ENCODE data around the gene DNAJB11. TPM values are rescaled to one million over a fixed set of nuclear protein-coding genes. Genes with fewer than 3 reads are reported as not detected.

Gene DNAJB11
- polyA plus RNA-seq, 2 of the 4 experiments (the other 2 are of a cell fraction), result 55.2 to 61.9 TPM

DNA sequence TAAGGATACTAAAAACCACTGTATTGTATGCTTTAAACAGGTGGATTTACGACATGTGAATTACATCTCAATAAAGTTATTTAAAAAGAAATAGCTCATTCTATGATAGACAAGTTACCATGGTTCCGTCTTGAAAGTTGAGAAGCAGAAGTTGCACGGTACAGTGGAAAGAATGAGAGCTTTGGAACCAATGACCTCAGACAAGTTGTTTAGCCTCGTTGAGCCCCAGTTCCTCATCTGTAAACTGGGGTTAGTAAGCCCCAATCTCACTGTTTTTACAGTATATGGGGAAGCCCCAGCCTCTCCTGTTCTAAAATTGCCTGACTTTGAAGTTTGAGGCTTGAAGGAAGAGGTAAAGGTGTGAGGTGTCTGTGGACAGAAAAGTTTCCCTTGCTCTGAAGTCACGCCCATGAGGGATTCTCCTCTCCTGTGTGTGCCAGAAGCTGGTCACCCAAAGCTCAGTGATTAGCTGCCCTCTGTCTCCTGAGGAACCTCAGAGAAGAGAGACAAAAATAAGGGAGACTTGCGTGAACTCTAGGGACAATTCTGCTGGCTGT lies 36.3 kb upstream of the DNAJB11 start:
- TF ChIP-seq, protein P1, sequence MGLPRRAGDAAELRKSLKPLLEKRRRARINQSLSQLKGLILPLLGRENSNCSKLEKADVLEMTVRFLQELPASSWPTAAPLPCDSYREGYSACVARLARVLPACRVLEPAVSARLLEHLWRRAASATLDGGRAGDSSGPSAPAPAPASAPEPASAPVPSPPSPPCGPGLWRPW (IDR thresholded peaks at IDR 0.05), result no peak
- TF ChIP-seq, protein P2, sequence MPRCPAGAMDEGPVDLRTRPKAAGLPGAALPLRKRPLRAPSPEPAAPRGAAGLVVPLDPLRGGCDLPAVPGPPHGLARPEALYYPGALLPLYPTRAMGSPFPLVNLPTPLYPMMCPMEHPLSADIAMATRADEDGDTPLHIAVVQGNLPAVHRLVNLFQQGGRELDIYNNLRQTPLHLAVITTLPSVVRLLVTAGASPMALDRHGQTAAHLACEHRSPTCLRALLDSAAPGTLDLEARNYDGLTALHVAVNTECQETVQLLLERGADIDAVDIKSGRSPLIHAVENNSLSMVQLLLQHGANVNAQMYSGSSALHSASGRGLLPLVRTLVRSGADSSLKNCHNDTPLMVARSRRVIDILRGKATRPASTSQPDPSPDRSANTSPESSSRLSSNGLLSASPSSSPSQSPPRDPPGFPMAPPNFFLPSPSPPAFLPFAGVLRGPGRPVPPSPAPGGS (IDR thresholded peaks at IDR 0.05), result no peak
- TF ChIP-seq MAFK (IDR thresholded peaks at IDR 0.05; ENCODE audit: partially characterized antibody) (no peak), HOXB13 (CRISPR knock-in tag; IDR thresholded peaks at IDR 0.05; ENCODE audit: low read depth) (no peak), RNF2 (IDR thresholded peaks at IDR 0.05; ENCODE audit: borderline replicate concordance, low read depth) (no peak), EP300 (IDR thresholded peaks at IDR 0.05) (no peak), ZFP36 (IDR thresholded peaks at IDR 0.05; ENCODE audit: borderline replicate concordance, partially characterized antibody) (no peak)
- Histone ChIP-seq H3K4me1 (no peaks in the 10 kb centered on the region), H3K27ac (no peak overlapping the region), H3K4me3 (no peak overlapping the region), H3K9me3 (no peaks in the 10 kb centered on the region), H3K4me2 (no peak overlapping the region)
- POLR2A ChIA-PET, result no interaction called here
- FAIRE-seq (no peak), DNase-seq (ENCODE audit: low read depth in 1 of 2, low spot score in 1 of 2) (no peak), ATAC-seq (no peak)
- CTCF ChIA-PET, result interaction anchor here (1.2 to 2.1 kb wide), 3 partner anchors 15 to 539 kb away, joined by 3 to 11 read pairs (median 4); no protein-coding TSS in a partner anchor
- 83% methylated on average over 6 of the region's 6 CpGs for WGBS (ENCODE audit: missing lambda C conversion rate)

- CTCF ChIA-PET, result interaction anchor here (0.6 to 1.3 kb wide), 3 partner anchors 278 to 877 kb away, joined by 3 to 5 read pairs (median 4); no protein-coding TSS in a partner anchor
- no peak for DNase-seq (ENCODE audit: low read depth in 1 of 2, low spot score in 1 of 2)
- no peak overlapping the region for H3K27ac ChIP-seq
Measured at GRCh38 chr3:186536883-186537844, 33.4 kb upstream of the DNAJB11 start.

DNA sequence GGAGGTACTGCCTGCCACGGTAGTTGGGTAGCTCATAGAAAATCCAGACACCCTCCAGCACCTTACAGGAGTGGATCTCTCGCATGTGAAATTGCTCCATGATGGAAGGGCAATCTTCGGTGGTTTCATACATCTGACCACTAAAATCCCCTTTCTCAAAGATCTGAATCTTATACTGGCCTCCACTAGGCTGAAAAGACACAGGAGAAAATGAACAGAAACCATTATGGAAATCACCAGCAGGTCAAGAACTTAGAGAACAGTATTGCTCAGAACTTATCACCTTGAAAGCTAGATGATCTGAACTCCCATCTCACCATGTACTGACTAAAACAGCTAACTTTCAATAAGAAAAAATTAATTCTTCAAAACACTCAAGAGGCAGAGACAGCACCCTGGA lies 31.7 kb upstream of the DNAJB11 start:
- POLR2A ChIA-PET, result no interaction called here
- ATAC-seq (no peak), DNase-seq (ENCODE audit: low read depth in 1 of 2, low spot score in 1 of 2) (no peak), FAIRE-seq (no peak)
- CTCF ChIA-PET, result interaction anchor here (1.2 to 5.7 kb wide), 9 partner anchors 9 to 556 kb away, joined by 3 to 83 read pairs (median 19); no protein-coding TSS in a partner anchor
- Histone ChIP-seq H3K4me2 (no peak overlapping the region), H3K4me3 (no peak overlapping the region), H3K4me1 (no peaks in the 10 kb centered on the region), H3K27ac (no peak overlapping the region), H3K9me3 (no peaks in the 10 kb centered on the region)
- TF ChIP-seq NFE2L2 (conservative IDR thresholded peaks at IDR 0.05; ENCODE audit: low read length), result no peak
- no peak for TF ChIP-seq JUN (IDR thresholded peaks at IDR 0.05)
- TF ChIP-seq FOXS1 (CRISPR knock-in tag; IDR thresholded peaks at IDR 0.05), result no peak
- no peak for TF ChIP-seq RNF2 (IDR thresholded peaks at IDR 0.05; ENCODE audit: borderline replicate concordance, low read depth)
- TF ChIP-seq FOSL2 (IDR thresholded peaks at IDR 0.05), result no peak
- no peak for TF ChIP-seq FOSL2 (CRISPR knock-in tag; IDR thresholded peaks at IDR 0.05)
- TF ChIP-seq CBX2 (IDR thresholded peaks at IDR 0.05; ENCODE audit: borderline replicate concordance, low read depth), result no peak
- no peak for TF ChIP-seq MAX (IDR thresholded peaks at IDR 0.05)
- no peak for TF ChIP-seq BHLHE40 (IDR thresholded peaks at IDR 0.05; ENCODE audit: low read depth, low read length)
- TF ChIP-seq, protein P1 (IDR thresholded peaks at IDR 0.05), result no peak
- no peak for TF ChIP-seq SMC3 (IDR thresholded peaks at IDR 0.05)
- 89% methylated on average over 3 of the region's 3 CpGs for WGBS (ENCODE audit: missing lambda C conversion rate)

More at GRCh38 chr3:186536883-186537844, 33.4 kb upstream of the DNAJB11 start:
- Histone ChIP-seq H3K4me1 (no peaks in the 10 kb centered on the region), H3K4me2 (no peak overlapping the region), H3K9me3 (no peaks in the 10 kb centered on the region), H3K4me3 (no peak overlapping the region)
- FAIRE-seq, result no peak
- ATAC-seq, result no peak
- TF ChIP-seq, protein P3, sequence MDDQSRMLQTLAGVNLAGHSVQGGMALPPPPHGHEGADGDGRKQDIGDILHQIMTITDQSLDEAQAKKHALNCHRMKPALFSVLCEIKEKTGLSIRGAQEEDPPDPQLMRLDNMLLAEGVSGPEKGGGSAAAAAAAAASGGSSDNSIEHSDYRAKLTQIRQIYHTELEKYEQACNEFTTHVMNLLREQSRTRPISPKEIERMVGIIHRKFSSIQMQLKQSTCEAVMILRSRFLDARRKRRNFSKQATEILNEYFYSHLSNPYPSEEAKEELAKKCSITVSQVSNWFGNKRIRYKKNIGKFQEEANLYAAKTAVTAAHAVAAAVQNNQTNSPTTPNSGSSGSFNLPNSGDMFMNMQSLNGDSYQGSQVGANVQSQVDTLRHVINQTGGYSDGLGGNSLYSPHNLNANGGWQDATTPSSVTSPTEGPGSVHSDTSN (IDR thresholded peaks at IDR 0.05), result no peak
- TF ChIP-seq, protein P4, sequence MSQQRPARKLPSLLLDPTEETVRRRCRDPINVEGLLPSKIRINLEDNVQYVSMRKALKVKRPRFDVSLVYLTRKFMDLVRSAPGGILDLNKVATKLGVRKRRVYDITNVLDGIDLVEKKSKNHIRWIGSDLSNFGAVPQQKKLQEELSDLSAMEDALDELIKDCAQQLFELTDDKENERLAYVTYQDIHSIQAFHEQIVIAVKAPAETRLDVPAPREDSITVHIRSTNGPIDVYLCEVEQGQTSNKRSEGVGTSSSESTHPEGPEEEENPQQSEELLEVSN (IDR thresholded peaks at IDR 0.05; ENCODE audit: borderline replicate concordance, low read depth), result no peak
- no peak for TF ChIP-seq TFCP2L1 (CRISPR knock-in tag; IDR thresholded peaks at IDR 0.05)
- no peak for TF ChIP-seq ELK1 (IDR thresholded peaks at IDR 0.05; ENCODE audit: low read depth, low read length)
- no peak for TF ChIP-seq ZNF302 (CRISPR knock-in tag; IDR thresholded peaks at IDR 0.05)
- POLR2A ChIA-PET, result no interaction called here
